ENCODE data around the gene SPNS2.

DNA sequence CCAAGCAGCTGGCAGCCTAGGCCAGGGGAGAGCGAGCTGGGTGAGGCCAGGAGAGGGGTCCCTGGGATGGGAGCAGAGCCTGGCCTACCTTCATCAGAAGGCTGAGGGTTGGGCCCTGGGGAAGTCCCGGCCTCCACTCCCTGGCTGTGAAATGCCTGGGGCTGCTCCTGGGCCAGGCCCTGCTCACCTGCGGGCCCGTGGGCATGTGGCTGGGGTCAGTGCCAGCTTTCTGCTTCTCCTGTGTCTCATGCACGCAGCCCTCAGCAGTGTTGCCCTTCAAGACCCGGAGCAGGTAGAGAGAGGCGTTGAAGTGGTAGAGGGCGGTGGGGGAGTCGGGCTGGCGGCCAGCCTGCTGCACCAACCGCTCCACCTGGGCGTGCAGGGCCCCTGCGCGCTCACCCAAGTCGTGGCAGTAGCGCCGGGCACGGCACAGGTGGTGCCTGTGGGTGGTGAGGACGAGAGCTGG lies 44.1 kb downstream of the SPNS2 start:
- TF ChIP-seq, protein P1, sequence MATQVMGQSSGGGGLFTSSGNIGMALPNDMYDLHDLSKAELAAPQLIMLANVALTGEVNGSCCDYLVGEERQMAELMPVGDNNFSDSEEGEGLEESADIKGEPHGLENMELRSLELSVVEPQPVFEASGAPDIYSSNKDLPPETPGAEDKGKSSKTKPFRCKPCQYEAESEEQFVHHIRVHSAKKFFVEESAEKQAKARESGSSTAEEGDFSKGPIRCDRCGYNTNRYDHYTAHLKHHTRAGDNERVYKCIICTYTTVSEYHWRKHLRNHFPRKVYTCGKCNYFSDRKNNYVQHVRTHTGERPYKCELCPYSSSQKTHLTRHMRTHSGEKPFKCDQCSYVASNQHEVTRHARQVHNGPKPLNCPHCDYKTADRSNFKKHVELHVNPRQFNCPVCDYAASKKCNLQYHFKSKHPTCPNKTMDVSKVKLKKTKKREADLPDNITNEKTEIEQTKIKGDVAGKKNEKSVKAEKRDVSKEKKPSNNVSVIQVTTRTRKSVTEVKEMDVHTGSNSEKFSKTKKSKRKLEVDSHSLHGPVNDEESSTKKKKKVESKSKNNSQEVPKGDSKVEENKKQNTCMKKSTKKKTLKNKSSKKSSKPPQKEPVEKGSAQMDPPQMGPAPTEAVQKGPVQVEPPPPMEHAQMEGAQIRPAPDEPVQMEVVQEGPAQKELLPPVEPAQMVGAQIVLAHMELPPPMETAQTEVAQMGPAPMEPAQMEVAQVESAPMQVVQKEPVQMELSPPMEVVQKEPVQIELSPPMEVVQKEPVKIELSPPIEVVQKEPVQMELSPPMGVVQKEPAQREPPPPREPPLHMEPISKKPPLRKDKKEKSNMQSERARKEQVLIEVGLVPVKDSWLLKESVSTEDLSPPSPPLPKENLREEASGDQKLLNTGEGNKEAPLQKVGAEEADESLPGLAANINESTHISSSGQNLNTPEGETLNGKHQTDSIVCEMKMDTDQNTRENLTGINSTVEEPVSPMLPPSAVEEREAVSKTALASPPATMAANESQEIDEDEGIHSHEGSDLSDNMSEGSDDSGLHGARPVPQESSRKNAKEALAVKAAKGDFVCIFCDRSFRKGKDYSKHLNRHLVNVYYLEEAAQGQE (IDR thresholded peaks at IDR 0.05; ENCODE audit: low read depth): no peak
- TF ChIP-seq TCF12 (IDR thresholded peaks at IDR 0.05; ENCODE audit: low read depth) (no peak), CEBPB (IDR thresholded peaks at IDR 0.05) (no peak), NFIC (IDR thresholded peaks at IDR 0.05) (no peak), TAF1 (IDR thresholded peaks at IDR 0.05; ENCODE audit: low read depth) (no peak), FOXM1 (IDR thresholded peaks at IDR 0.05; ENCODE audit: borderline replicate concordance, low read depth) (no peak)
- TF ChIP-seq, protein P2, sequence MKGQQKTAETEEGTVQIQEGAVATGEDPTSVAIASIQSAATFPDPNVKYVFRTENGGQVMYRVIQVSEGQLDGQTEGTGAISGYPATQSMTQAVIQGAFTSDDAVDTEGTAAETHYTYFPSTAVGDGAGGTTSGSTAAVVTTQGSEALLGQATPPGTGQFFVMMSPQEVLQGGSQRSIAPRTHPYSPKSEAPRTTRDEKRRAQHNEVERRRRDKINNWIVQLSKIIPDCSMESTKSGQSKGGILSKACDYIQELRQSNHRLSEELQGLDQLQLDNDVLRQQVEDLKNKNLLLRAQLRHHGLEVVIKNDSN (IDR thresholded peaks at IDR 0.05): no peak
- TF ChIP-seq, protein P3, sequence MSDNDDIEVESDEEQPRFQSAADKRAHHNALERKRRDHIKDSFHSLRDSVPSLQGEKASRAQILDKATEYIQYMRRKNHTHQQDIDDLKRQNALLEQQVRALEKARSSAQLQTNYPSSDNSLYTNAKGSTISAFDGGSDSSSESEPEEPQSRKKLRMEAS (IDR thresholded peaks at IDR 0.05): no peak
